GM23338 (cell line): ENCODE results near the gene PCOLCE2. TPM values are rescaled to one million over a fixed set of nuclear protein-coding genes. Genes with fewer than 3 reads are reported as not detected.

Experiments
- ATAC-seq: fragments of 200-7000 bp; cut with Tn5 transposase; 3 replicates; pipeline ENCODE4 v1.9.1; 2020
- DNase-seq: peaks from one replicate; pipeline ENCODE4 v3.0.0-alpha.2; 2015; ENCODE audit warnings: low spot score
- H2AFZ ChIP-seq: fragments of 200-600 bp; sonication (generic); 2 replicates; pipeline ENCODE4 v1.8.0; 2016; ENCODE audit warnings: antibody characterized with exemption, mild to moderate bottlenecking, moderate library complexity
- H3F3A ChIP-seq: fragments of 200-600 bp; sonication (generic); replicated peaks from 2 replicates; pipeline ENCODE4 v1.8.0; 2017; ENCODE audit warnings: antibody characterized with exemption, mixed run types, low read depth
- H3K27ac ChIP-seq: fragments of 200-600 bp; sonication (generic); 2 replicates; pipeline ENCODE4 v1.6.1; 2016; ENCODE audit warnings: low read depth
- H3K27me3 ChIP-seq: fragments of 200-600 bp; sonication (generic); 2 replicates; pipeline ENCODE4 v1.8.0; 2016; ENCODE audit warnings: mild to moderate bottlenecking, mixed run types, moderate library complexity; ENCODE audit not compliant: insufficient read depth
- H3K36me3 ChIP-seq: fragments of 200-600 bp; sonication (generic); 2 replicates; pipeline ENCODE4 v1.8.0; 2016; ENCODE audit warnings: mild to moderate bottlenecking; ENCODE audit not compliant: insufficient read depth
- H3K4me1 ChIP-seq: fragments of 200-600 bp; sonication (generic); 2 replicates; pipeline ENCODE4 v1.8.0; 2016; ENCODE audit warnings: mild to moderate bottlenecking, moderate library complexity; ENCODE audit not compliant: insufficient read depth
- H3K4me2 ChIP-seq: fragments of 200-600 bp; sonication (generic); 2 replicates; pipeline ENCODE4 v1.7.1; 2017; ENCODE audit warnings: mixed run types
- H3K4me3 ChIP-seq: fragments of 200-600 bp; sonication (generic); 2 replicates; pipeline ENCODE4 v1.6.1; 2016; ENCODE audit warnings: mixed run types
- H3K79me2 ChIP-seq: fragments of 200-600 bp; sonication (generic); replicated peaks from 2 replicates; pipeline ENCODE4 v1.8.0; 2017; ENCODE audit warnings: mild to moderate bottlenecking; ENCODE audit not compliant: insufficient read depth
- H3K9me2 ChIP-seq: fragments of 200-600 bp; sonication (generic); 2 replicates; pipeline ENCODE4 v1.8.0; 2017; ENCODE audit not compliant: insufficient read depth
- H4K20me1 ChIP-seq: fragments of 200-600 bp; sonication (generic); replicated peaks from 2 replicates; pipeline ENCODE4 v1.8.0; 2017; ENCODE audit warnings: mild to moderate bottlenecking; ENCODE audit not compliant: insufficient read depth
- H3K27ac Mint-ChIP-seq: 2 replicates; pipeline ENCODE4 v1.8.0; 2020; ENCODE audit warnings: inconsistent platforms, mild to moderate bottlenecking, moderate library complexity, mixed read lengths
- H3K27me3 Mint-ChIP-seq: 3 replicates; pipeline ENCODE4 v1.8.0; 2022; ENCODE audit warnings: low read depth, mild to moderate bottlenecking, moderate library complexity, mixed read lengths, inconsistent platforms; ENCODE audit not compliant: insufficient read depth, poor library complexity
- H3K36me3 Mint-ChIP-seq: 3 replicates; pipeline ENCODE4 v1.8.0; 2021; ENCODE audit warnings: low read depth, mild to moderate bottlenecking, inconsistent platforms, moderate library complexity, mixed read lengths
- H3K4me1 Mint-ChIP-seq: 3 replicates; pipeline ENCODE4 v1.8.0; 2020; ENCODE audit warnings: mild to moderate bottlenecking, inconsistent platforms, mixed read lengths
- H3K4me3 Mint-ChIP-seq: 3 replicates; pipeline ENCODE4 v1.8.0; 2021; ENCODE audit warnings: moderate library complexity, mild to moderate bottlenecking, inconsistent platforms, mixed read lengths
- H3K9me3 Mint-ChIP-seq: 3 replicates; pipeline ENCODE4 v1.8.0; 2020; ENCODE audit warnings: moderate library complexity, mild to moderate bottlenecking, inconsistent platforms, mixed read lengths
- CREB1 ChIP-seq: fragments of 250-450 bp; sonication (Bioruptor Pico); IDR thresholded peaks from 2 replicates; pipeline ENCODE4 v1.5.0; 2020; ENCODE audit warnings: low read depth, mild to moderate bottlenecking, moderate library complexity
- EZH2 ChIP-seq: fragments of 200-600 bp; sonication (generic); IDR thresholded peaks from one replicate; pipeline ENCODE4 v1.8.0; 2017; ENCODE audit warnings: antibody characterized with exemption, mild to moderate bottlenecking, low read depth; ENCODE audit not compliant: unreplicated experiment
- EZH2phosphoT487 ChIP-seq: fragments of 200-600 bp; sonication (generic); IDR thresholded peaks from one replicate; pipeline ENCODE4 v1.8.1; 2018; ENCODE audit warnings: antibody characterized with exemption; ENCODE audit not compliant: unreplicated experiment
- JUNB ChIP-seq: IDR thresholded peaks from one replicate; pipeline ENCODE4 v1.6.1; 2016; ENCODE audit warnings: antibody characterized with exemption; ENCODE audit not compliant: unreplicated experiment
- NANOG ChIP-seq: IDR thresholded peaks from 2 replicates; pipeline ENCODE4 v1.6.1; 2016; ENCODE audit warnings: antibody characterized with exemption, borderline replicate concordance
- STAT1 ChIP-seq: IDR thresholded peaks from one replicate; pipeline ENCODE4 v1.6.1; 2016; ENCODE audit warnings: antibody characterized with exemption; ENCODE audit not compliant: unreplicated experiment
- ZNF331 ChIP-seq: fragments of 250-450 bp; sonication (Bioruptor Pico); IDR thresholded peaks from 2 replicates; pipeline ENCODE4 v1.5.0; 2020; ENCODE audit warnings: low read depth, mild to moderate bottlenecking, moderate library complexity
- polyA plus RNA-seq: library from polyadenylated mRNA; unstranded; fragments of >200 nt; fragmentation: Nextera tagmentation; extraction: Ambion mirVana; gene quantifications from 2 replicates; pipeline ENCODE4 v1.2.1, GENCODE V29; 2016
- total RNA-seq: library from RNA; depleted of rRNA; stranded (reverse); fragments of >200 nt; shearing (Covaris generic); gene quantifications from 2 replicates; pipeline ENCODE4 v1.2.3, GENCODE V29; 2014
- TF ChIP-seq, protein P1 (sequence below): IDR thresholded peaks from one replicate; pipeline ENCODE4 v1.6.1; 2018; ENCODE audit warnings: antibody characterized with exemption; ENCODE audit not compliant: unreplicated experiment
- TF ChIP-seq, protein P2 (sequence below): IDR thresholded peaks from 2 replicates; pipeline ENCODE4 v1.6.1; 2016; ENCODE audit warnings: antibody characterized with exemption

The PCOLCE2 gene
- total and polyA plus RNA-seq, 2 experiments from 2014 or later = 17.7 to 22.6 TPM

DNA sequence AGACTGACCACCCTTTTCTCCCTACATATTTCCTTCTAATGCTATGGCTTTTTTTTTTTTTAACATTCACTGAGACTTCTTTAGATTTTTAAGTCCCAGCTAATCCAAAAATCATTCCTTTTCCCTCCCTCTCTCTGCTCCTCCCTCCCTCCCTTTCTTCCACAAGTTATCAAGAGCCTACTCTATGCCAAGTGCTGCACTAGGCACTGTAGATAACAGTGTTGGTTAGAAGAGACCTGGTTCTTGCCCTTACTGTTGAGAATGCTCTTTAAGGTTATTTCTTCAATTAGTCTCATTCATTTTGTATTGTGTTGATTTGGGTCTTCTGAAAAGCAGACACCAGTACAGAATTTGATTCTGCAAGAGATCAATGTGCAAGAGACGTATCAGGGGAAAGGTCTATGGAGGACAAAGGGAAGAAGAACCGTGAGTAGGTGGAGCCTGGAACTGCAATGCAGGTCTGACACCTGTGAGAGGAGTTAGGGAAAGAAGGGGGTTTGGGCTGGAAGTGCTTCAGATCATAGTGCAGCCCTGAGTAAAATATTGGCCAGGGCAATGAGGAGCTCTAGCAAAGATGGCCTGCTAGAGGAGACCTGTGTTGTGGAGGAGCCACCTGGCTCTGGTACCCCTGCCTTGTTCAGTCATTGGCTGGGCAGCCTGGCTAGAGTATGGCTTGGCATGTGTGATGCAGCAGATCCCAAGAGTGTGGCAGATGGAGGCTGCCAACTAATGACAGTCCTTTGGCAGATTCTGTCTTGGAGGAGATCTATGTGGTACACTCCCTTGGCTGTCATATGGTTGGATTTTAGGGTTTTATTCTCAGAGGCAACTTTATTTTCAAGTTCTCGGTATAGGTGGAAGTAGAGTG is 9.7 kb upstream of the PCOLCE2 start:
- no peaks in the 10 kb centered on the region for H3K9me2 ChIP-seq
- H3K4me3 Mint-ChIP-seq = no peak overlapping the region
- no peak overlapping the region for H3K27ac Mint-ChIP-seq
- no peaks in the 10 kb centered on the region for H3K36me3 Mint-ChIP-seq
- no peaks in the 10 kb centered on the region for H4K20me1 ChIP-seq
- ATAC-seq (no peak), DNase-seq (no peak)
- peaks cover 1% of the 10 kb centered on the region for H3K27me3 Mint-ChIP-seq
- no peaks in the 10 kb centered on the region for H3K36me3 ChIP-seq
- no peak overlapping the region for H3K4me2 ChIP-seq
- H3K27me3 ChIP-seq = no peaks in the 10 kb centered on the region
- H3K4me3 ChIP-seq = no peak overlapping the region
- no peaks in the 10 kb centered on the region for H3K4me1 ChIP-seq
- no peak overlapping the region for H2AFZ ChIP-seq
- TF ChIP-seq NANOG (no peak), ZNF331 (no peak), EZH2phosphoT487 (no peak), EZH2 (no peak)
- H3F3A ChIP-seq = no peaks in the 10 kb centered on the region
- H3K27ac ChIP-seq = no peak overlapping the region
- H3K79me2 ChIP-seq = no peaks in the 10 kb centered on the region
- H3K4me1 Mint-ChIP-seq = no peaks in the 10 kb centered on the region
- no peaks in the 10 kb centered on the region for H3K9me3 Mint-ChIP-seq

DNA sequence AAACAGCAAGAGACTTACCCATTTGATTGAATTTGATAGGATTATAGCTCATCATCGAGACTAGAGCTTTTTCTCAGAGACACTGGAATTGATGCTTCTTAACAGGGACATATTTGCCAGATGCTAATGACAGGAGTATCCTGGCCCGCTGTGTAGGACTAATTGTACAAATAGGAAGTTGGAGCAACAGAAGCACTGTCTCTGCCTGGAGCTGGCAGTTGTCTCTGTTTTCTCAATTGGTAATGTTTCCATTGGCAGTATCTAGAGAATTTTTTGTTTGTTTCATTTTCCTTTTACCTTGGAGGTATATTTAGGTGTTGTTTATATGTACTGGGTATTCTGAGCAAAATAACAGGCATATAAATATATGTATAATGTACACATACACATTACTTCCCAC is 8.9 kb upstream of the PCOLCE2 start:
- Mint-ChIP-seq H3K27me3 (peaks cover 1% of the 10 kb centered on the region), H3K4me1 (no peaks in the 10 kb centered on the region), H3K27ac (no peak overlapping the region), H3K4me3 (no peak overlapping the region), H3K9me3 (no peaks in the 10 kb centered on the region), H3K36me3 (no peaks in the 10 kb centered on the region)
- no peaks in the 10 kb centered on the region for H3K27me3 ChIP-seq
- H3K79me2 ChIP-seq = no peaks in the 10 kb centered on the region
- H3K27ac ChIP-seq = no peak overlapping the region
- H3K36me3 ChIP-seq = no peaks in the 10 kb centered on the region
- no peak overlapping the region for H3K4me2 ChIP-seq
- H3K9me2 ChIP-seq = no peaks in the 10 kb centered on the region
- no peaks in the 10 kb centered on the region for H3K4me1 ChIP-seq
- H3F3A ChIP-seq = no peaks in the 10 kb centered on the region
- TF ChIP-seq CREB1 (CRISPR knock-in tag) = no peak
- TF ChIP-seq, protein P1, sequence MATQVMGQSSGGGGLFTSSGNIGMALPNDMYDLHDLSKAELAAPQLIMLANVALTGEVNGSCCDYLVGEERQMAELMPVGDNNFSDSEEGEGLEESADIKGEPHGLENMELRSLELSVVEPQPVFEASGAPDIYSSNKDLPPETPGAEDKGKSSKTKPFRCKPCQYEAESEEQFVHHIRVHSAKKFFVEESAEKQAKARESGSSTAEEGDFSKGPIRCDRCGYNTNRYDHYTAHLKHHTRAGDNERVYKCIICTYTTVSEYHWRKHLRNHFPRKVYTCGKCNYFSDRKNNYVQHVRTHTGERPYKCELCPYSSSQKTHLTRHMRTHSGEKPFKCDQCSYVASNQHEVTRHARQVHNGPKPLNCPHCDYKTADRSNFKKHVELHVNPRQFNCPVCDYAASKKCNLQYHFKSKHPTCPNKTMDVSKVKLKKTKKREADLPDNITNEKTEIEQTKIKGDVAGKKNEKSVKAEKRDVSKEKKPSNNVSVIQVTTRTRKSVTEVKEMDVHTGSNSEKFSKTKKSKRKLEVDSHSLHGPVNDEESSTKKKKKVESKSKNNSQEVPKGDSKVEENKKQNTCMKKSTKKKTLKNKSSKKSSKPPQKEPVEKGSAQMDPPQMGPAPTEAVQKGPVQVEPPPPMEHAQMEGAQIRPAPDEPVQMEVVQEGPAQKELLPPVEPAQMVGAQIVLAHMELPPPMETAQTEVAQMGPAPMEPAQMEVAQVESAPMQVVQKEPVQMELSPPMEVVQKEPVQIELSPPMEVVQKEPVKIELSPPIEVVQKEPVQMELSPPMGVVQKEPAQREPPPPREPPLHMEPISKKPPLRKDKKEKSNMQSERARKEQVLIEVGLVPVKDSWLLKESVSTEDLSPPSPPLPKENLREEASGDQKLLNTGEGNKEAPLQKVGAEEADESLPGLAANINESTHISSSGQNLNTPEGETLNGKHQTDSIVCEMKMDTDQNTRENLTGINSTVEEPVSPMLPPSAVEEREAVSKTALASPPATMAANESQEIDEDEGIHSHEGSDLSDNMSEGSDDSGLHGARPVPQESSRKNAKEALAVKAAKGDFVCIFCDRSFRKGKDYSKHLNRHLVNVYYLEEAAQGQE = no peak
- TF ChIP-seq JUNB = no peak
- TF ChIP-seq STAT1 = no peak
- TF ChIP-seq, protein P2, sequence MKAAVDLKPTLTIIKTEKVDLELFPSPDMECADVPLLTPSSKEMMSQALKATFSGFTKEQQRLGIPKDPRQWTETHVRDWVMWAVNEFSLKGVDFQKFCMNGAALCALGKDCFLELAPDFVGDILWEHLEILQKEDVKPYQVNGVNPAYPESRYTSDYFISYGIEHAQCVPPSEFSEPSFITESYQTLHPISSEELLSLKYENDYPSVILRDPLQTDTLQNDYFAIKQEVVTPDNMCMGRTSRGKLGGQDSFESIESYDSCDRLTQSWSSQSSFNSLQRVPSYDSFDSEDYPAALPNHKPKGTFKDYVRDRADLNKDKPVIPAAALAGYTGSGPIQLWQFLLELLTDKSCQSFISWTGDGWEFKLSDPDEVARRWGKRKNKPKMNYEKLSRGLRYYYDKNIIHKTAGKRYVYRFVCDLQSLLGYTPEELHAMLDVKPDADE = no peak
- no peaks in the 10 kb centered on the region for H4K20me1 ChIP-seq
- no peak overlapping the region for H2AFZ ChIP-seq
- DNase-seq = no peak
- no peak overlapping the region for H3K4me3 ChIP-seq
- no peak for ATAC-seq
